A549 (cell line): ENCODE measurements around the gene CDIP1. TPM values are rescaled to one million over a fixed set of nuclear protein-coding genes. Genes with fewer than 3 reads are reported as not detected.

Source experiments
- ATAC-seq, 2 experiments: fragments of 200-7000 bp in 1 of 2; fragments of >200 bp in 1 of 2; cut with Nextera tagmentation in 1 of 2; cut with Tn5 transposase in 1 of 2; 3 replicates each; pipeline versions ENCODE4 v1.8.0 to v1.9.1; 2018 to 2020; ENCODE audit warnings: mild to moderate bottlenecking in 1 of 2, moderate library complexity in 1 of 2
- CTCF ChIA-PET: fragments of 300-600 bp; sonication (Branson Sonifier 250); formaldehyde crosslinking; extraction: SDS; loops from one replicate; lab custom pipeline; 2021; ENCODE audit warnings: antibody characterized with exemption, inconsistent platforms; lab: Yijun Ruan, JAX
- POLR2A ChIA-PET: fragments of 350-600 bp; formaldehyde crosslinking; extraction: SDS; loops from one replicate; lab custom pipeline; 2021; ENCODE audit warnings: antibody characterized with exemption, inconsistent platforms; lab: Yijun Ruan, JAX
- DNase-seq, 2 experiments: peaks; one replicate each; pipeline versions ENCODE4 v3.0.0 to v3.0.0-alpha.2; 2011 to 2016; ENCODE audit warnings: low read depth in 1 of 2, low spot score in 1 of 2
- FAIRE-seq: peaks from 2 replicates; lab custom pipeline; 2011; peaks lifted over from hg19 to GRCh38; lab: Jason Lieb, UNC
- H3K27ac ChIP-seq, 2 experiments: fragments of >200 bp; sonication (Bioruptor Twin); formaldehyde crosslinking; 3 replicates each; pipeline ENCODE4 v1.5.1; 2016 to 2017
- H3K4me1 ChIP-seq: fragments of >200 bp; sonication (Bioruptor Twin); formaldehyde crosslinking; 3 replicates; pipeline ENCODE4 v1.6.1; 2016
- H3K4me2 ChIP-seq: fragments of >200 bp; sonication (Bioruptor Twin); formaldehyde crosslinking; 3 replicates; pipeline ENCODE4 v1.6.1; 2016
- H3K4me3 ChIP-seq: fragments of >200 bp; sonication (Bioruptor Twin); formaldehyde crosslinking; 3 replicates; pipeline ENCODE4 v1.5.1; 2016
- H3K9me3 ChIP-seq: fragments of >200 bp; sonication (Bioruptor Twin); formaldehyde crosslinking; 3 replicates; pipeline ENCODE4 v1.6.1; 2016
- CEBPB ChIP-seq, 2 experiments: fragments of >200 bp in 1 of 2; sonication (Bioruptor Twin) in 1 of 2; formaldehyde crosslinking in 1 of 2; IDR thresholded peaks; 2 replicates each; pipeline ENCODE4 v1.6.1; 2012 to 2016
- CHD2 ChIP-seq: fragments of 150-350 bp; IDR thresholded peaks from 2 replicates; pipeline ENCODE4 v1.6.1; 2014; ENCODE audit warnings: low read length; ENCODE audit not compliant: partially characterized antibody
- CHD4 ChIP-seq: fragments of 200-600 bp; sonication (generic); IDR thresholded peaks from 2 replicates; pipeline ENCODE4 v1.6.1; 2016; ENCODE audit warnings: antibody characterized with exemption, mild to moderate bottlenecking, borderline replicate concordance
- EHF ChIP-seq: fragments of 250-450 bp; sonication (Bioruptor Pico); IDR thresholded peaks from 2 replicates; pipeline ENCODE4 v1.5.0; 2020; ENCODE audit warnings: mild to moderate bottlenecking
- FOSL2 ChIP-seq, 2 experiments: fragments of 450-650 bp in 1 of 2; fragments of >200 bp in 1 of 2; sonication (Bioruptor Twin) in 1 of 2; formaldehyde crosslinking; IDR thresholded peaks; 2 replicates each; pipeline versions ENCODE4 v1.5.0 to v1.6.1; 2016 to 2020; ENCODE audit warnings: mild to moderate bottlenecking in 1 of 2, moderate library complexity in 1 of 2
- GATA3 ChIP-seq: IDR thresholded peaks from 2 replicates; pipeline ENCODE4 v1.6.1; 2012; ENCODE audit warnings: borderline replicate concordance
- HEYL ChIP-seq: fragments of 250-450 bp; sonication (Bioruptor Pico); IDR thresholded peaks from 2 replicates; pipeline ENCODE4 v1.8.0; 2021; ENCODE audit warnings: mild to moderate bottlenecking, moderate library complexity
- HOXB13 ChIP-seq: fragments of 250-450 bp; sonication (Bioruptor Pico); IDR thresholded peaks from 2 replicates; pipeline ENCODE4 v1.5.0; 2020; ENCODE audit warnings: low read depth, mild to moderate bottlenecking, moderate library complexity
- JUN ChIP-seq, 2 experiments: fragments of >200 bp; sonication (Bioruptor Twin); formaldehyde crosslinking; IDR thresholded peaks; 2 replicates in 1 of 2; 3 replicates in 1 of 2; pipeline ENCODE4 v1.6.1; 2016 to 2017
- KDM1A ChIP-seq: fragments of 200-600 bp; sonication (generic); IDR thresholded peaks from 2 replicates; pipeline ENCODE4 v1.6.1; 2016; ENCODE audit warnings: low read depth, mild to moderate bottlenecking
- MAFK ChIP-seq: fragments of 450-650 bp; IDR thresholded peaks from 2 replicates; pipeline ENCODE4 v1.6.1; 2014; ENCODE audit not compliant: partially characterized antibody
- MYC ChIP-seq: IDR thresholded peaks from 2 replicates; pipeline ENCODE4 v1.6.1; 2012; ENCODE audit warnings: mild to moderate bottlenecking, inconsistent platforms, low read length, improper control_type of control experiment, borderline replicate concordance
- NPAS2 ChIP-seq: fragments of 250-450 bp; sonication (Bioruptor Pico); IDR thresholded peaks from 2 replicates; pipeline ENCODE4 v1.8.0; 2022; ENCODE audit warnings: mild to moderate bottlenecking, moderate library complexity, borderline replicate concordance
- POLR2A ChIP-seq: IDR thresholded peaks from 2 replicates; pipeline ENCODE4 v1.6.1; 2012; ENCODE audit warnings: mild to moderate bottlenecking, low read length
- RAD21 ChIP-seq, 2 experiments: fragments of >200 bp in 1 of 2; sonication (Bioruptor Twin) in 1 of 2; formaldehyde crosslinking in 1 of 2; IDR thresholded peaks in 1 of 2; conservative IDR thresholded peaks in 1 of 2; 2 replicates in 1 of 2; 3 replicates in 1 of 2; pipeline ENCODE4 v1.6.1; 2012 to 2018; ENCODE audit warnings: inconsistent platforms in 1 of 2
- REST ChIP-seq: fragments of 200-600 bp; sonication (generic); IDR thresholded peaks from 2 replicates; pipeline ENCODE4 v1.6.1; 2016; ENCODE audit warnings: antibody characterized with exemption, mild to moderate bottlenecking, moderate library complexity
- RNF2 ChIP-seq: fragments of 200-600 bp; sonication (generic); IDR thresholded peaks from 2 replicates; pipeline ENCODE4 v1.6.1; 2016; ENCODE audit warnings: low read depth, mild to moderate bottlenecking, antibody characterized with exemption, moderate library complexity, borderline replicate concordance
- USF2 ChIP-seq: fragments of 450-650 bp; IDR thresholded peaks from 2 replicates; pipeline ENCODE4 v1.6.1; 2014; ENCODE audit warnings: antibody characterized with exemption
- ZFP36 ChIP-seq: fragments of 450-650 bp; IDR thresholded peaks from 2 replicates; pipeline ENCODE4 v1.6.1; 2014; ENCODE audit warnings: borderline replicate concordance; ENCODE audit not compliant: partially characterized antibody
- ZNF302 ChIP-seq: fragments of 250-450 bp; sonication (Bioruptor Pico); IDR thresholded peaks from 2 replicates; pipeline ENCODE4 v1.9.0; 2021; ENCODE audit warnings: inconsistent platforms, mild to moderate bottlenecking, moderate library complexity
- ZSCAN20 ChIP-seq: fragments of 250-450 bp; sonication (Bioruptor Pico); IDR thresholded peaks from 2 replicates; pipeline ENCODE4 v1.8.0; 2022; ENCODE audit warnings: mild to moderate bottlenecking, moderate library complexity
- WGBS: methylation state at CpG from one replicate; pipeline ENCODE4 v1.1.6; 2017; ENCODE audit errors: missing lambda C conversion rate; 5-methylcytosine and 5-hydroxymethylcytosine counted together
- polyA plus RNA-seq, 4 experiments: library from polyadenylated mRNA; depleted of rRNA in 3 of 4; stranded (reverse); fragments of >200 nt; fragmentation: RNase III in 1 of 4; extraction: RNeasy Plus Mini Kit Qiagen cat#74134 plus additional on column Dnase treatment in 1 of 4; gene quantifications; 2 replicates in 3 of 4; 3 replicates in 1 of 4; pipeline ENCODE4 v1.2.3, GENCODE V29; 2011 to 2017
- TF ChIP-seq, protein P1 (sequence below): fragments of >200 bp; sonication (Bioruptor Twin); formaldehyde crosslinking; IDR thresholded peaks from 2 replicates; pipeline ENCODE4 v1.6.1; 2016
- TF ChIP-seq, protein P2 (sequence below): fragments of 250-450 bp; sonication (Bioruptor Pico); IDR thresholded peaks from 2 replicates; pipeline ENCODE4 v1.5.0; 2020; ENCODE audit warnings: low read depth, mild to moderate bottlenecking, moderate library complexity
- TF ChIP-seq, protein P3 (sequence below): IDR thresholded peaks from 2 replicates; pipeline ENCODE4 v1.6.1; 2012

Gene CDIP1
- polyA plus RNA-seq, 2 of the 4 experiments (the other 2 are of a cell fraction) = 3.7 to 8.4 TPM

- TF ChIP-seq REST (no peak), USF2 (no peak), HEYL (no peak), KDM1A (no peak), MAFK (no peak), CHD2 (no peak), RAD21 (conservative IDR thresholded peaks at IDR 0.05 in 1 of 2, IDR thresholded peaks at IDR 0.05 in 1 of 2) (no peak), CHD4 (no peak)
- TF ChIP-seq, protein P1, sequence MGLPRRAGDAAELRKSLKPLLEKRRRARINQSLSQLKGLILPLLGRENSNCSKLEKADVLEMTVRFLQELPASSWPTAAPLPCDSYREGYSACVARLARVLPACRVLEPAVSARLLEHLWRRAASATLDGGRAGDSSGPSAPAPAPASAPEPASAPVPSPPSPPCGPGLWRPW = no peak
Observed at GRCh38 chr16:4475880-4476788, 62.4 kb downstream of the CDIP1 start, which contains the start of gene HMOX2 (continued).

- no peak for FAIRE-seq
- ATAC-seq = peak; percentile 73 to 83
- peak; percentile 88 to 94 for DNase-seq
- WGBS = 7% methylated on average over 19 of the region's 60 CpGs
- POLR2A ChIA-PET = interaction anchor here (1.7 kb wide), 1 partner anchor 33 kb away, joined by 5 read pairs; no protein-coding TSS in a partner anchor
- peak within 1 kb of the TSS; percentile 87 to 93 for H3K27ac ChIP-seq
- H3K4me3 ChIP-seq = peak within 1 kb of the TSS; percentile 72
- CTCF ChIA-PET = interaction anchor here (0.6 to 3.1 kb wide), 7 partner anchors 17 to 74 kb away, joined by 3 to 12 read pairs (median 4); no protein-coding TSS in a partner anchor
- H3K4me2 ChIP-seq = peak within 1 kb of the TSS; percentile 94
- H3K4me1 ChIP-seq = peaks cover 27% of the 10 kb centered on the region
- peaks cover 4% of the 10 kb centered on the region; the same call in 1 of the 3 replicates for H3K9me3 ChIP-seq
- TF ChIP-seq CEBPB (IDR thresholded peaks at IDR 0.05) = no peak; a peak in 1 of 4 replicates
- TF ChIP-seq JUN (IDR thresholded peaks at IDR 0.05) = peak; percentile 15 to 57; a peak in 2 of 5 replicates
- no peak for TF ChIP-seq ZFP36
- no peak for TF ChIP-seq FOSL2 (IDR thresholded peaks at IDR 0.05)
- TF ChIP-seq FOSL2 (CRISPR knock-in tag; IDR thresholded peaks at IDR 0.05) = no peak
- TF ChIP-seq POLR2A = peak; percentile 70
- 0 out of 2 replicates have a peak, but pooled peaks have one; percentile 18 for TF ChIP-seq ZNF302
- TF ChIP-seq, protein P2, sequence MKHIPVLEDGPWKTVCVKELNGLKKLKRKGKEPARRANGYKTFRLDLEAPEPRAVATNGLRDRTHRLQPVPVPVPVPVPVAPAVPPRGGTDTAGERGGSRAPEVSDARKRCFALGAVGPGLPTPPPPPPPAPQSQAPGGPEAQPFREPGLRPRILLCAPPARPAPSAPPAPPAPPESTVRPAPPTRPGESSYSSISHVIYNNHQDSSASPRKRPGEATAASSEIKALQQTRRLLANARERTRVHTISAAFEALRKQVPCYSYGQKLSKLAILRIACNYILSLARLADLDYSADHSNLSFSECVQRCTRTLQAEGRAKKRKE (CRISPR knock-in tag) = no peak
- TF ChIP-seq NPAS2 = no peak
- TF ChIP-seq RAD21 (conservative IDR thresholded peaks at IDR 0.05 in 1 of 2, IDR thresholded peaks at IDR 0.05 in 1 of 2) = no peak
- TF ChIP-seq ZSCAN20 = no peak
- peak; percentile 75; the same call in 1 of the 2 replicates for TF ChIP-seq RNF2
- peak; percentile 40; the same call in 1 of the 2 replicates for TF ChIP-seq GATA3
- TF ChIP-seq HOXB13 (CRISPR knock-in tag) = 0 out of 2 replicates have a peak, but pooled peaks have one; percentile 78
- peak; percentile 92 for TF ChIP-seq REST
- peak; percentile 83; the same call in 1 of the 2 replicates for TF ChIP-seq EHF
- TF ChIP-seq, protein P3, sequence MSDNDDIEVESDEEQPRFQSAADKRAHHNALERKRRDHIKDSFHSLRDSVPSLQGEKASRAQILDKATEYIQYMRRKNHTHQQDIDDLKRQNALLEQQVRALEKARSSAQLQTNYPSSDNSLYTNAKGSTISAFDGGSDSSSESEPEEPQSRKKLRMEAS = peak; percentile 100
- TF ChIP-seq MYC = peak; percentile 82
Observed at GRCh38 chr16:4474192-4474961, 64.2 kb downstream of the CDIP1 start, which contains the start of gene NMRAL1. NMRAL1 (minus strand) TSS chr16:4474625; CDS start chr16:4474132, 493 bp downstream.
